ENCODE data around the gene NTM.

The NTM gene

DNA sequence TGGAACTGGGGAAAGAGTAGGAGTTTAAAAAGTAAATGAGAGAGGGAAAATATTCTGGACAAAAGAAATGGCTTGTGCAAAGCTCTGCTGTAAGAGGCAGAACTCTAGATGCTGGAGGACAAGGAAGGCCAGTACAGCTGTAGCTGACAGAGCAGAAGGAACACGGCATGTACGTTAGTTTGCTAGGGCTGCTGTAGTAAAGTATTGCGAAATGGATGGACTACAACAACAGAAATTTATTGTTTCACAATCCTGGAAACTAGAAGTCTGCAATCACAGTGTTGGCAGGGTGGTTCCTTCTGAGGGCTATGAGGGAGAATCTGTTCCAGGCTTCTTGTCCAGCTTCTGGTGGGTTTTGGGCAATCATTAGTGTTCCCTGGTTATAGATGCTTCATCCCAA lies 454.4 kb downstream of the NTM start:
- no peak for DNase-seq (ENCODE audit: low spot score)

GRCh38 chr11:131827430-131827829 lies 457.0 kb downstream of the NTM start:
- DNase-seq (ENCODE audit: low spot score), result no peak

DNA sequence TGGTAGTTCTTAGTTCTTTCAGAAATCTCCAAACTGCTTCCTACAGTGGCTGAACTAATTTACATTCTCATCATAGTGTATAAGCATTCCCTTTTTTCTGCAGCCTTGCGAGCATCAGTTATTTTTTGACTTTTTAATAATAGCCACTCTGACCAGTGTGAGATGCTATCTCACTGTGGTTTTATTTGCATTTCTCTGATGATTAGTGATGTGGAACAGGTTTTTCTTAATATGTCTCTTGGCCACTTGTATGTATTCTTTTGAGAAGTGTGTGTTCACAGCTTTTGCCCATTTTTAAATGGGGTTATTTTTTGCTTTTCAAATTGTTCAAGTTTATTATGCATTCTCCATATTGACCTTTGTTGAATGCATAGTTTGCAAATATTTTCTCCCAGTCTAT lies 459.3 kb downstream of the NTM start:
- DNase-seq (ENCODE audit: low spot score), result no peak

- no peak for DNase-seq (ENCODE audit: low spot score)
Measured at GRCh38 chr11:131832079-131832478, 461.7 kb downstream of the NTM start.

GRCh38 chr11:131833366-131833765 lies 463.0 kb downstream of the NTM start:
- DNase-seq (ENCODE audit: low spot score), result no peak

GRCh38 chr11:131837562-131837961 lies 467.1 kb downstream of the NTM start:
- DNase-seq (ENCODE audit: low spot score), result no peak

DNA sequence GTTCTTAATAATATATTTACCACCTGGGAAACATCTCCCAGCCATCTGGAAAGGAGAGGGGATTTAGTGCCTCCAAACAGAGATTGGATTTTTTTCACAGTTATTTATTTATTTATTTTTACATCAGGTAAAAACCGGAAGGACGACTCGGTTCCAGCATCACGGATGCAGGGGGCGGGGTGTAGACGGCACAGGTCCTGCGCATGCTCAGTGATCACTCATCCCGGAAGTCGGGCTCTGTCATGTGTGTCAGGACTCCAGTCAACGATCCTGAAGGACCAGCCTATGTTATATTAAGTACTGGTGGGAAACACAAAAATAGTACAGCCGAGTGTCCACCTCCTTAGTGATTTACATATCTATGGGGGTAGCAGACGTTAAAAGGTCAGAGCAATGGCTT lies 467.6 kb downstream of the NTM start:
- DNase-seq (ENCODE audit: low spot score), result peak; percentile 19

DNA sequence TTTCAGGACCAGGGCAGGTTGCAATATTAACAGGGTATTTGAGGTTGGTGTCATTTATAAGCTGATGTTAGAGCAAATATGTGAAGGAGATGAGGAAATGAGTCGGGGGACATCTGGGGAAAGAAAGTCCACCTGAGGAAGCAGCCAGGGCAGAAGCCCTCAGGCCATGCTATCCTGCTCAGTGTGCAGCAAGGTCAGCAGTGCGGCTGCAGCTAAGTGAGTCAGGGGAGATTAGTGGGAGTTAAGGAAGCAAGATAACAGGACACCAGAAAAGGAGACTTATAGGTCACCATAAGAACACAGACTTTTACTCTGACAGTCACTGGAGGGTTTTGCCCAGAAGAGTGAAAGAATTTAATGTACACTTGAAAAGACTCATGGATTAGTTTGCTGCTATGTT lies 468.9 kb downstream of the NTM start:
- DNase-seq (ENCODE audit: low spot score), result no peak

DNA sequence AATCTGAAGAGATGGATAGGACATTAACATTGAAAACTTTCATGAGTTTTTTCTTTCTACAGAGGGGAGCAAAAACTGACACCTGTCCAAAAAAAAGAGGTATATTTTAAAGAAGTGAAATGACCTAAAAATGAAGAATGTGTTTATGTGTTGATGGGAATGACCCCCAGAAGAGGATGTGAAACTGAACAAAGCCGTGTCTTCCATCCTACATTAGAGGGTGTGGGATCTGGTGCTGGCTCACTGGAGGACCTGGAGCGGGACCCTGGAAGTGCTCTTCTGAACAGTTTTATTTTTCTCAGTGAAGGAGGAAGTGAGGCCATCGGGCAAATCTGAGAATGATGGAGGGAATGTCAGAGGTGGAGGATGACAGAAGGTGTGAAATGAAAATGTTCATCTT lies 470.1 kb downstream of the NTM start:
- no peak for DNase-seq (ENCODE audit: low spot score)

- no peak for DNase-seq (ENCODE audit: low spot score)
Measured at GRCh38 chr11:131841028-131841427, 470.6 kb downstream of the NTM start.

GRCh38 chr11:131841925-131842635 lies 471.7 kb downstream of the NTM start:
- DNase-seq (ENCODE audit: low spot score), result no peak

GRCh38 chr11:131845255-131845654 lies 474.8 kb downstream of the NTM start:
- DNase-seq (ENCODE audit: low spot score), result no peak

- DNase-seq (ENCODE audit: low spot score), result no peak
Measured at GRCh38 chr11:131849485-131849884, 479.1 kb downstream of the NTM start.

DNA sequence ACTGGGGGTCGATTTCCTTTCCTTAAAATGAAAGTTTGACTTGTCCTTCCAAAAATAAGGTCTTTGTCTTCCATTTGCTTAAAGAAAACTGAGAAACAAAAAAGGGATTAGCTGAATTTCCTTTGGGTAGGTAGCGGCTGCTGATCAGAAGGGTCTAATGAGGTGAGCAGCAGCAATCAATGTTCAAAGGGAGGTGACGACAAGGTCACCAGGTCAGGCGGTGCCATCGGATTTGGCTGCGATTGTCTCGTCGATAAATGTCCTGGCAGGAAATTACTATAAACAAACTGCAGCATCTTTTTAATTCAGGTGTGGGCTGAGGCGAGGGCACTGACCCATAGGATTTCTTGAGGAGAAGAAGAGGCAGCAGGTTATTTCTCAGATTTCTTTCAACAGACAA lies 480.1 kb downstream of the NTM start:
- no peak for DNase-seq (ENCODE audit: low spot score)

DNA sequence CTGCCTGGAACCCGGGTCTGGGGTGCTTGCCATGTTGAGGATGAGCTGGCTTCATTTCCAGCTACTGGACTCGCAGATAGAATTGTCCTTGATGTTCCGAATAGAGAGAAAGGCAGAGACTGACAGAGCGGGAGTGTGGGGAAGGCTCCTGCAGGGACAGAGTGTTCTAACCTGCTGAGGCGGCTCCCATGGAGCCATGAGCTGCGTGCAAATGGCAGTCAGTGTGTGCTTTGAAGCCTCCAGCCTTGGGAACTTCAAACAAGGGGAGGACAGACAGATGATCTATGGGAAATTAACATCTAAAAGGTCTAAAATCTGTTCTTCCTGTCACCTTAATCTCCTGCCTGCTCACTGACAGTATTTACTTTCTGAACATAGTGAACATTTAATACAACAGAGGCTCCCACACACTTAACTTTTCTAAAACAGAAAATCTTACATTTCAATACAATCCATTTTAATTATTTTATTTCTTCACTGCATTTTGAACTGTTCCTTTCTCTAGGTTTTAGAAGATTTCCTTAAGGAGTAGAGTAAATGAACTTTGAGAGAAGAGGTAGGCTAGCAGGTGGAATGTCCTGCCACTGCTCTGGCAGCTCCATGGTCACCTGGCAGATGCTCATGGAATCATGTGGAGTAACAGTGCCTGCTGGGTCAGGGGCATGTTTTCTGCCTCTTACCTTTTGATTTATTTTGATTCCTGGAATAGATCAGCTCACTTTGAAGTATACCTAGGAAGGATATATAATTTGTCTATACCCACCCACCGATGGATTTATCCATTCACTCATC lies 481.7 kb downstream of the NTM start:
- DNase-seq (ENCODE audit: low spot score), result no peak

DNA sequence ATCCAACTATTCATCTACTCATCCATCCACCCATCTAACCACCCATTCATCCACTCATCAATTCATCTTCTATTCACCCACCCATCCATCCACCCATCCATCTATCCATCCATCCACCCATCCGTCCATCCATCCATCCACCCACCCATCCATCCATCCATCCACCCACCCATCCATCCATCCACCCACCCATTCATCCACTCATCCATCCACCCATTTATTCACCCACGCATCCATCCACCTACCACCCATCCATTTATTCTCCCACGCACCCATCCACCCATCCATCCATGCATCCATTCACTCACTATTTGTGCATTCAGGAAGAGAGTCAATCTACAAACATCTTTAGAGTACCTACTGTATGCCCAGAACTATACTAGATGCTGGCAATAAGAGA lies 482.3 kb downstream of the NTM start:
- DNase-seq (ENCODE audit: low spot score), result no peak

GRCh38 chr11:131854391-131854790 lies 484.0 kb downstream of the NTM start:
- no peak for DNase-seq (ENCODE audit: low spot score)

- DNase-seq (ENCODE audit: low spot score), result no peak
Measured at GRCh38 chr11:131855320-131855719, 484.9 kb downstream of the NTM start.

GRCh38 chr11:131857246-131857645 lies 486.8 kb downstream of the NTM start:
- no peak for DNase-seq (ENCODE audit: low spot score)

DNA sequence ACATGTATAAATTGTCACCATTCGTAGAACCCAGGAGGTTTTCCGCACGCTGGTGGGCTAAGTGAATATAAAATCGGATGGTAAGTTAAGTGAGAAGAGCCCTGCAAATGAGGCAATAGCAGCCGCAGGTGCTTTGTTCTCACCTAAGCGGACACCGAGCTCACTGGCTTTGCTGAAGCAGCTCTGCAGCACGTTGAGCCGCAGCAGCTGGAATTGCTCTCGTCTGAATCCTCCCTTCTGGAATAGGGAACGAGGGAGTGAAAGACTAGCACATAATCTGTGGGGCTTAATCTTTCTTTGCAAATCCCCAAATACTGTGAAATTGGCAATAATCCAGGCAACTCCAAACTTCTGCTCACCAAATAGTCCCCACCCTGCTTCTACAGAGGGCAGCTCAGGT lies 488.1 kb downstream of the NTM start:
- no peak for DNase-seq (ENCODE audit: low spot score)

GRCh38 chr11:131859538-131860210 lies 489.3 kb downstream of the NTM start:
- DNase-seq (ENCODE audit: low spot score), result no peak

DNA sequence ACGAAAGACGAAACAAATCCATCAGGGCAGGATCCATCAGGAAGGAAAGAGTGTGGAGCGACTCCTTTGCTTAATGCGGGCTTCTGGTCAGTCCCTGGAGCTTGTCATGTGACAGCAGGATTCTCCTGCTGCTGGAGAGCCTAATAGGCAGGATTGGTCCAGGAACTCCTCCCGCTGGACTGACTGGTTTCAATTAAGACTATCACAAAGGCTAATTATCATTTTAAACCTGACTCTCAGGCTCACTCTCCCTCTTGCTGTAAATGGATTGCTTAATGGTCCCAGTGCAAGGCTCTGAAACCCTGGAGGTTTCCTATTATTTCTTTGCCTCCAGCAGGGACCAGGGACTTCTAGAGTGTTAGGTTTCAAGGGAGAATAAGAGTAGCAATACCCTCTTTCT lies 493.8 kb downstream of the NTM start:
- no peak for DNase-seq (ENCODE audit: low spot score)

GRCh38 chr11:131865860-131866259 lies 495.4 kb downstream of the NTM start:
- no peak for DNase-seq (ENCODE audit: low spot score)
